Testis (tissue), 2 donors: ENCODE measurements around the gene NCAM2.

ENCODE experiments used
- POLR2A ChIP-seq: fragments of 450-650 bp; IDR thresholded peaks from one replicate; pipeline ENCODE4 v1.6.1; 2017; ENCODE audit warnings: antibody characterized with exemption, mild to moderate bottlenecking, moderate library complexity
- TF ChIP-seq, protein P1 (sequence below), 3 experiments: fragments of 450-650 bp in 2 of 3; fragments of 200-600 bp in 1 of 3; sonication (generic) in 1 of 3; IDR thresholded peaks; one replicate each; pipeline ENCODE4 v1.5.1; 2016 to 2019; ENCODE audit warnings: antibody characterized with exemption in 3 of 3, mild to moderate bottlenecking in 2 of 3, moderate library complexity in 1 of 3

- TF ChIP-seq, protein P1, sequence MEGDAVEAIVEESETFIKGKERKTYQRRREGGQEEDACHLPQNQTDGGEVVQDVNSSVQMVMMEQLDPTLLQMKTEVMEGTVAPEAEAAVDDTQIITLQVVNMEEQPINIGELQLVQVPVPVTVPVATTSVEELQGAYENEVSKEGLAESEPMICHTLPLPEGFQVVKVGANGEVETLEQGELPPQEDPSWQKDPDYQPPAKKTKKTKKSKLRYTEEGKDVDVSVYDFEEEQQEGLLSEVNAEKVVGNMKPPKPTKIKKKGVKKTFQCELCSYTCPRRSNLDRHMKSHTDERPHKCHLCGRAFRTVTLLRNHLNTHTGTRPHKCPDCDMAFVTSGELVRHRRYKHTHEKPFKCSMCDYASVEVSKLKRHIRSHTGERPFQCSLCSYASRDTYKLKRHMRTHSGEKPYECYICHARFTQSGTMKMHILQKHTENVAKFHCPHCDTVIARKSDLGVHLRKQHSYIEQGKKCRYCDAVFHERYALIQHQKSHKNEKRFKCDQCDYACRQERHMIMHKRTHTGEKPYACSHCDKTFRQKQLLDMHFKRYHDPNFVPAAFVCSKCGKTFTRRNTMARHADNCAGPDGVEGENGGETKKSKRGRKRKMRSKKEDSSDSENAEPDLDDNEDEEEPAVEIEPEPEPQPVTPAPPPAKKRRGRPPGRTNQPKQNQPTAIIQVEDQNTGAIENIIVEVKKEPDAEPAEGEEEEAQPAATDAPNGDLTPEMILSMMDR (IDR thresholded peaks at IDR 0.05) = no peak
- no peak for TF ChIP-seq POLR2A
Observed at GRCh38 chr21:20997636-20998455, at the start of gene NCAM2.
